Caco-2 (cell line): ENCODE results near the gene TM4SF1. TPM values are rescaled to one million over a fixed set of nuclear protein-coding genes. Genes with fewer than 3 reads are reported as not detected.

Experiments used
- BruUV-seq: library from RNA; stranded (reverse); fragments of 400-500 nt; replicated peaks from 2 replicates; lab custom pipeline; 2021; lab: Mats Ljungman, UMichigan
- CTCF ChIA-PET: fragments of 300-600 bp; sonication (Branson Sonifier 250); formaldehyde crosslinking; loops from one replicate; lab custom pipeline; 2022; ENCODE audit warnings: antibody characterized with exemption; lab: Charles Lee
- POLR2A ChIA-PET: fragments of 300-600 bp; sonication (Branson Sonifier 250); formaldehyde crosslinking; loops from one replicate; lab custom pipeline; 2022; ENCODE audit warnings: antibody characterized with exemption; lab: Charles Lee
- DNase-seq, 2 experiments: peaks; one replicate each; pipeline versions ENCODE4 v3.0.0 to v3.0.0-alpha.2; 2020 to 2022
- H3K27me3 ChIP-seq: replicated peaks from 2 replicates; pipeline ENCODE4 v1.6.0; 2011; ENCODE audit warnings: low read length; ENCODE audit not compliant: control insufficient read depth, insufficient read depth
- H3K36me3 ChIP-seq: 2 replicates; pipeline ENCODE4 v1.5.1; 2011; ENCODE audit warnings: low read length; ENCODE audit not compliant: control insufficient read depth, insufficient read depth
- H3K4me1 ChIP-seq: fragments of 250-450 bp; sonication (Bioruptor Pico); 2 replicates; pipeline ENCODE4 v1.5.1; 2020; ENCODE audit warnings: mild to moderate bottlenecking
- H3K4me3 ChIP-seq: 2 replicates; pipeline ENCODE4 v1.5.1; 2011; ENCODE audit warnings: low read depth, mild to moderate bottlenecking, control low read depth, low read length
- H3K9me3 ChIP-seq: fragments of 250-450 bp; sonication (Bioruptor Pico); 2 replicates; pipeline ENCODE4 v1.5.1; 2020; ENCODE audit warnings: mild to moderate bottlenecking, moderate library complexity
- H3K27ac Mint-ChIP-seq: one replicate; pipeline ENCODE4 v1.8.0; 2022; ENCODE audit warnings: mixed read lengths; ENCODE audit not compliant: unreplicated experiment
- H3K27me3 Mint-ChIP-seq: one replicate; pipeline ENCODE4 v1.8.0; 2022; ENCODE audit warnings: mixed read lengths; ENCODE audit not compliant: insufficient read depth, unreplicated experiment
- H3K36me3 Mint-ChIP-seq: one replicate; pipeline ENCODE4 v1.8.0; 2022; ENCODE audit warnings: mild to moderate bottlenecking, mixed read lengths; ENCODE audit not compliant: insufficient read depth, unreplicated experiment
- H3K4me1 Mint-ChIP-seq: one replicate; pipeline ENCODE4 v1.8.0; 2022; ENCODE audit warnings: low read depth, mixed read lengths; ENCODE audit not compliant: unreplicated experiment
- H3K4me3 Mint-ChIP-seq: one replicate; pipeline ENCODE4 v1.8.0; 2022; ENCODE audit warnings: mild to moderate bottlenecking, moderate library complexity, mixed read lengths; ENCODE audit not compliant: unreplicated experiment
- H3K9me3 Mint-ChIP-seq: one replicate; pipeline ENCODE4 v1.8.0; 2022; ENCODE audit warnings: mixed read lengths; ENCODE audit not compliant: unreplicated experiment
- CTCF ChIP-seq, 2 experiments: fragments of 200-600 bp in 1 of 2; IDR thresholded peaks; 1 replicate in 1 of 2; 2 replicates in 1 of 2; pipeline versions ENCODE4 v1.5.1 to v1.8.0; 2011 to 2022; ENCODE audit warnings: antibody characterized with exemption in 1 of 2, control low read depth in 1 of 2, inconsistent platforms in 1 of 2, low read depth in 1 of 2, low read length in 1 of 2, mild to moderate bottlenecking in 1 of 2, moderate library complexity in 1 of 2; ENCODE audit not compliant: insufficient read depth in 1 of 2, severe bottlenecking in 1 of 2, unreplicated experiment in 1 of 2
- intact Hi-C: fragments of 100-400 bp; cut with micrococcal nuclease; formaldehyde crosslinking; loops from one replicate; pipeline ENCODE4 v1.10.0; 2022; ENCODE audit not compliant: unreplicated experiment
- total RNA-seq: library from RNA; stranded (reverse); gene quantifications from 2 replicates; pipeline ENCODE4 v1.2.3, GENCODE V29; 2022

The TM4SF1 gene
- total RNA-seq, 1 experiment from 2014 or later, result 49.2 TPM

- no peaks in the 10 kb centered on the region for H3K27me3 ChIP-seq
- Mint-ChIP-seq H3K27ac (no peak overlapping the region), H3K27me3 (no peaks in the 10 kb centered on the region), H3K4me1 (peaks cover 38% of the 10 kb centered on the region), H3K9me3 (no peaks in the 10 kb centered on the region), H3K4me3 (no peak overlapping the region), H3K36me3 (peaks cover 88% of the 10 kb centered on the region)
- peaks cover 65% of the 10 kb centered on the region for H3K4me1 ChIP-seq
- ChIA-PET POLR2A (no interaction called here), CTCF (no interaction called here)
- peaks cover 2% of the 10 kb centered on the region; the same call in 1 of the 2 replicates for H3K36me3 ChIP-seq
- intact Hi-C loops, result no loop called here
- no peak for DNase-seq
- BruUV-seq, result no TSS peak
- TF ChIP-seq CTCF (IDR thresholded peaks at IDR 0.05; ENCODE audit: insufficient read depth in 1 of 2, low read depth in 1 of 2, low read length in 1 of 2, severe bottlenecking in 1 of 2, unreplicated experiment in 1 of 2), result no peak
- H3K4me3 ChIP-seq, result no peak overlapping the region
- no peaks in the 10 kb centered on the region for H3K9me3 ChIP-seq
Measured at GRCh38 chr3:149374391-149374790, 3.1 kb downstream of the TM4SF1 start.

GRCh38 chr3:149373235-149374125 lies 4.0 kb downstream of the TM4SF1 start:
- Histone ChIP-seq H3K27me3 (no peaks in the 10 kb centered on the region), H3K4me1 (peaks cover 62% of the 10 kb centered on the region), H3K36me3 (peaks cover 2% of the 10 kb centered on the region; the same call in 1 of the 2 replicates), H3K4me3 (no peak overlapping the region), H3K9me3 (no peaks in the 10 kb centered on the region)
- H3K36me3 Mint-ChIP-seq, result peaks cover 86% of the 10 kb centered on the region
- DNase-seq, result no peak
- no peaks in the 10 kb centered on the region for H3K9me3 Mint-ChIP-seq
- BruUV-seq, result no TSS peak
- TF ChIP-seq CTCF (IDR thresholded peaks at IDR 0.05; ENCODE audit: insufficient read depth in 1 of 2, low read depth in 1 of 2, low read length in 1 of 2, severe bottlenecking in 1 of 2, unreplicated experiment in 1 of 2), result no peak
- peaks cover 42% of the 10 kb centered on the region for H3K4me1 Mint-ChIP-seq
- ChIA-PET CTCF (interaction anchor here (1.0 to 1.4 kb wide), 2 partner anchors 16 to 106 kb away, joined by 3 read pairs; no protein-coding TSS in a partner anchor), POLR2A (no interaction called here)
- no peak overlapping the region for H3K4me3 Mint-ChIP-seq
- H3K27ac Mint-ChIP-seq, result no peak overlapping the region
- intact Hi-C loops, result loop anchor here (1.0 kb wide), 1 partner anchor 14 kb away; no protein-coding TSS in a partner anchor
- H3K27me3 Mint-ChIP-seq, result no peaks in the 10 kb centered on the region

DNA sequence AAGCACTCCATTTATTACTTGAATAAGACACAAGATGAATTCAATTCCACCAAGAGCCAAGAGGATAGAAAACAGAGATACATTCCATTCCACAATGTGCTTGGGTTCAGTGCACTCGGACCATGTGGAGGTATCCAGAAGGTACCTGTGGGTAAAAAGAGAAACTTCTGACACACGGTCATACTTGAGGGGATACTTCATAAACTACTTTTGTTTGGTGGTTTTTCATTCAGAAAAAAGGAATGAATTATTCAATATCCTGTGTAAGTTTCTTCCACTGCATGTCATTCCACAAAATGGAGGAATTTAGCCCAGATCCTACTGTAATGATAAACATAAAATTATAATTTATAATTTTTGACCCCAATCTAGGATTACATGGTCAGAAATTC lies 5.7 kb downstream of the TM4SF1 start:
- peaks cover 45% of the 10 kb centered on the region for H3K4me1 Mint-ChIP-seq
- H3K36me3 Mint-ChIP-seq, result peaks cover 78% of the 10 kb centered on the region
- no peak for DNase-seq
- ChIA-PET CTCF (interaction anchor here (1.5 kb wide), 1 partner anchor 30 kb away, joined by 5 read pairs; no protein-coding TSS in a partner anchor), POLR2A (no interaction called here)
- BruUV-seq, result no TSS peak
- Histone ChIP-seq H3K9me3 (no peaks in the 10 kb centered on the region), H3K27me3 (no peaks in the 10 kb centered on the region), H3K36me3 (peaks cover 2% of the 10 kb centered on the region; the same call in 1 of the 2 replicates), H3K4me1 (peaks cover 74% of the 10 kb centered on the region), H3K4me3 (no peak overlapping the region)
- no peak overlapping the region for H3K4me3 Mint-ChIP-seq
- intact Hi-C loops, result no loop called here
- TF ChIP-seq CTCF (IDR thresholded peaks at IDR 0.05; ENCODE audit: insufficient read depth in 1 of 2, low read depth in 1 of 2, low read length in 1 of 2, severe bottlenecking in 1 of 2, unreplicated experiment in 1 of 2), result no peak
- peak overlapping the region; percentile 33 for H3K27ac Mint-ChIP-seq
- H3K9me3 Mint-ChIP-seq, result no peaks in the 10 kb centered on the region
- H3K27me3 Mint-ChIP-seq, result no peaks in the 10 kb centered on the region
